Muscle of arm (tissue), 12 donors: ENCODE data around the gene MIA. TPM values are rescaled to one million over a fixed set of nuclear protein-coding genes. Genes with fewer than 3 reads are reported as not detected.
"Not testable (repeated sequence)": the region's sequence is repeated elsewhere in the genome, so short reads cannot be mapped to it uniquely, and the experiment has no call there.

Experiments
- DNase-seq: peaks from one replicate; pipeline ENCODE4 v3.0.0-alpha.2; 2013
- polyA plus RNA-seq, 12 donors: library from polyadenylated mRNA; unstranded; fragments of 120-200 nt; gene quantifications; one replicate each; pipeline ENCODE4 v1.2.1, GENCODE V29; 2013; ENCODE audit not compliant: insufficient read length in 12 of 12

The MIA gene
- polyA plus RNA-seq, 12 donors, result 1.2 to 3.3 (median 1.6) TPM; not detected in 3

GRCh38 chr19:40747536-40747935, 27.8 kb upstream of the MIA start:
- no peak for DNase-seq

DNA sequence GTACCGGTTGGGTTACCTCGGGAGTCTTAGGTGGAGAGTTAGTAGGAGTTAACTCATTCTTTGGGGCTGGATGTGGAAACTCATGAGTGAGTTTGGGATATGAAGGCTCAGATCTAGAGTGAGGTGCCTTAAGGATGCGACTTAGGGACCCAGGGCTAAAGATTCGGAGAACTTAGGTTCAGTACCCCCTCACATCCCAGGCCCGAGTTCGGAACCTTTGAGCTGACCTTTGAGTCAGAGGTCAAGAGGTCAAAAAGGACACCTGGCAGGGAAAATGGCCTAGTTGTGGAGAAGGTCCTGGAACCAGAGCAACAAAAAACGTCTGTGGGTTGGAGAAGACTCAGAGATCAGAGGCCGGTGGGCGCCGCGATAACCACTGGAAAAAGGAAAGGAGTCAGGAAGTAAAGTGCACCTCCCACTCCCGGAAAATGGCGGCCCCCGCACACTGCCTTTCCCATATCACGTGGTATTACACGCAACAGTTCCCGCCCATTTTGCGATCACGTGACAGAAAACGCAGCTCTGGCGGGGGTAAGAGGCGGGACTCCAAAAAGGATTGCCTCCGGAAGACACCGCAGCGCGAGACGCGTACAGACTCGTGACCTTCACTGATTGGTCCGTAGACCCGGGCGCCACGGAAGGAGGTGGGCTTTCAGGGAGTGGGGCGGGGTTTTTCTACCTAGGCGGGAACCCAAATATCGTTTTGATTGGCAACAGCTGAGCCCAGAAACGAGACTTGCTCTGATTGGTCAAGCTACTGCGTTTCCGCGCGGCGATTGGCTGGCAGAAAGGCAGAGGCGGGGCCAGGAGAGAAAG, 25.1 kb upstream of the MIA start, which contains the start of gene ACTMAP:
Gene ACTMAP, minus strand, starts transcription at position 420 of the 816 bp plus-strand sequence. CDS start 674 bp downstream, outside the sequence.
- peak; percentile 100 for DNase-seq

DNA sequence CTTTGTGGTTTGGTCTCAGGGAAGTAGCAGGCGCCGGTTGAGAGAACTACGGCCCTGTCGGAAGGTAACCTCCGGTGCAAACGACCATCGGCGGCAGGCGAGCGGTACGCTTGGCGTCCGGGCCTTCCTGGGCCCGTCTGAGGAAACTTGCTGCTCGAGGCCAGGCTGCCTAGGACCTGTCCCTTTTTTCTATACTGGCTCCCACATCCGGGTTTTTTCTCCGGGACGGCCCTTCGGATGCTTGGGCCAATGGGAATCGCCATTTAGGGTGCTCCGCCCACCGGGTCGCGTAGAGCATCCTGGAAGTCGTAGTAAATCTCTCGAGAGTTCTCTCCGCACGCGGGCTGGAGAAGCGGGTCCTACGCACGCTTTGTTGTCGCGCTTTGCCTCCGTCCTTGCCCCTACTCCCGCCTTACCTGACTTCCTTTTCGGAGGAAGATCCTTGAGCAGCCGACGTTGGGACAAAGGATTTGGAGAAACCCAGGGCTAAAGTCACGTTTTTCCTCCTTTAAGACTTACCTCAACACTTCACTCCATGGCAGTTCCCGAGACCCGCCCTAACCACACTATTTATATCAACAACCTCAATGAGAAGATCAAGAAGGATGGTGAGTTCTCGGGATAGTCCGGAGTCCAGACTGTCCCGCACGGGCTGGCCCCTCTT, 24.3 kb upstream of the MIA start, which contains the start of gene SNRPA:
Gene SNRPA, plus strand, starts transcription at position 330 of the 664 bp plus-strand sequence. Its CDS starts 206 bp downstream, at position 536.
- peak; percentile 99 for DNase-seq

DNA sequence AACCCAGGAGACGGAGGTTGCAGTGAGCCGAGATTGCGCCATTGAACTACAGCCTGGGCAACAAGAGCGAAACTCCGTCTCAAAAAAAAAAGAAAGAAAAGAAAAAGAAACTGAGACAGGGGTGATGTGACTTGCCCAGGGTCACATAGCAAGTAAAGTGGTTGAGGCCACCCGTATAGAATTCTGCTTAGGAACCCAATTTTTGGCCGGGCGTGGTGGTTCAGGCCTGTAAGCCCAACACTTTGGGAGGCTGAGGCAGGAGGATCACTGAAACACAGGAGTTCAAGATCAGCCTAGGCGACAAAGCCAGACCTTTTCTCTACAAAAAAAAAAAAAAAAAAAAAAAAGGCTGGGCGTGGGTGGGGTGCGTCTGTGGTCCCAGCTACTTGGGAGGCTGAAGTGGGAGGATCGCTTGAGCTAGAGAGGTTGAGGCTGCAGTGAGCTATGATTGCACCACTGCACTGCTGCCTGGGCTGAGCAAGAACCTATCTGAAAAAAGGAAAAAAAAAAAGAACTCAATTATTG, 23.0 kb upstream of the MIA start:
- DNase-seq, result no peak

DNA sequence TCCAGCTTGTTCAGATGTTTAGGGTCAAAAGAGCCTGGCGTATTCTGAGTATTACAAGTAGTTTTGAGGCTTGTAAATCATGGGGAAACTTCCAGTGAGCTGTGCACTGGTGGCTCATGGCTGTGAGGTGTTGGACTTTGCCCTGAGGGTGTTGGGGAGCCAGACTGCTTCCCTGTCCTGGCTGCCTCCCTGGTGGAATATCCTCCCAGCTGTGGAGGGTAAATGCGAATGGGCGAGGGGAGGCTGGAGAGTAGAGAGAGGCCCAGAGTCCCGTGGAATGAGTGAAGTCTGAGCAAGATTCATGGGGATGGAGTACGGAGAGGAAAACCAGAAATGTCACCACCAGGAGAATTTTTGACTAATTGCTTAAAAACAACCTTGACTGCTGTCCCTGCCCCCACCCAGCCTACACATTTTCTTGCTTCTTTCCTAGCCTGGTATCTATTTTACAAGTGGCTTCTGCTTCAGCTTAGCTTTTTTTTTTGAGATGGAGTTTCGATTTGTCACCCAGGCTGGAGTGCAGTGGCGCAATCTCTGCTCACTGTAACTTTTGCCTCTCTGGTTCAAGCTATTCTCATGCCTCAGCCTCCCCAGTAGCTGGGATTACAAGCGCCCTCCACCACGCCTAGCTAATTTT, 20.6 kb upstream of the MIA start:
- DNase-seq, result no peak

DNA sequence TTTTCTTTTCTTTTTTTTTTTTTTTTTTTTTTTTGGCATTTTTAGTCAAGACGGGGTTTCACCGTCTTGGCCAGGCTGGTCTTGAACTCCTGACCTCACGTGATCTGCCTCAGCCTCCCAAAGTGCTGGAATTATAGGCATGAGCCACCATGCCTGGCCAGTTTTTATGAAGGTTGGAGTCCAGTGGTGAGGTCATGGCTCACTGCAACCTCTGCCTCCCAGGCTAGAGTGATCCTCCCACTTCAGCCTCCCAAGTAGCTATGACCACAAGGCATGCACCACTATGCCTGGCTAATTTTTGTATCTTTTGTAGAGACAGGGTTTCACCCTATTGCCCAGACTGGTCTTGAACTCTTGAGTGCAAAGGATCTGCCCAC, 20.1 kb upstream of the MIA start:
- DNase-seq, result no peak

- DNase-seq, result no peak
Measured at GRCh38 chr19:40755791-40756190, 19.5 kb upstream of the MIA start.

DNA sequence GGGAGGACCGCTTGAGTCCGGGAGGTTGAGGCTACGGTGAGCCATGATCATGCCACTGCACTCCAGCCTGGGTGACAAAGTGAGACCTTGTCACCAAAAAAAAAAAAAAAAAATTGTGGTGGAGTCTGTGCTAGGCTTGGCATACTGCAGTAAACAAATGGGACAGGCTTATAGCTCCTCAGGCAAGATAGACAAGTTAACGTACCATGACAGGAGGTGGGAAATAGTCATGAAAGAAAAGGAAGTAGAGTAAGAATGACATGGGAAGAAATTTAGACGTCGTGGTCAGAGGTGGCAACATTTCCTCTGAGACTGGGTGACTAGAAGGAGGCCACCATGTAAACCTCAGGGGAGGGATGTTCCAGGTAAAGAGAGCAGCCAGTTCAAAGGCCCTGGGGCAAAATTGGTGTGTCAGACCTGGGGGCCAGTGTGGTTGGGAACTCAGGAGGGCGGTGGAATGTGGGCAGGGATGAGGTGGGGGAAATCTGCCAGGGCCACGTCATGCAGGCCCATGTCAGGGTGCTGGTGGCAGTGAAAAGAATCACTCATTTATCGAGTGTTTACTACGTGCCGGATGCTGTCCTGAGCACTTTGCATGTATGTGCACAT, 18.7 kb upstream of the MIA start:
- DNase-seq, result no peak

- DNase-seq, result no peak
Measured at GRCh38 chr19:40758491-40758890, 16.8 kb upstream of the MIA start.

- no peak for DNase-seq
Measured at GRCh38 chr19:40759352-40759751, 16.0 kb upstream of the MIA start.

DNA sequence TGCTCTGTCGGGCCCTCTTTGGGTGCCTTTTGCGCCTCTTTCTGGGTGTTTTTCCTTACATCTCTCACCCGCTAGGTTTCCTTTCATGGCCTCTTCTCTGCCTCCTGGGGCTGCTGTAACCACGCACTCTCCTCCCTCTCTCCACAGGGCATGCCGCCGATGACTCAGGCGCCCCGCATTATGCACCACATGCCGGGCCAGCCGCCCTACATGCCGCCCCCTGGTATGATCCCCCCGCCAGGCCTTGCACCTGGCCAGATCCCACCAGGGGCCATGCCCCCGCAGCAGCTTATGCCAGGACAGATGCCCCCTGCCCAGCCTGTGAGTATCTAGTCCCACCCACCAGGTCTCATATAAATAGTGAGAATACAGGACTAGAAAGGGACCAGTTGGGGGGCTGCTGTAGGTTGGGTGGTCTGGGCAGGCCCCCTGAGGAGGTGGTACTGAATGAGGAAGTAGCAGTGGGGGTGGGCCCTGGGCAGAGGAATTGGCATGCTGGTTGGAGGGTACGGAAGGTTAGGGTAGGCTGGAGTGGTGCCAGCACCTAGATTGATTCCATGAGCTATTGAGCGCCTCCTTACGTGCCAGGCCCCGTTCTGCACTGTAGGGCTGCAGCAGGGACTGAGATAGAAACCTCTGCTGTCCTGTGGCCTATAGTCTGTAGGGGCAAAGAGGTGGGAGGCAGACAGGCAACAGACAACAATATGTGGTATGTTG, 12.4 kb upstream of the MIA start:
- no peak for DNase-seq

GRCh38 chr19:40763526-40763925, 11.8 kb upstream of the MIA start:
- no peak for DNase-seq

DNA sequence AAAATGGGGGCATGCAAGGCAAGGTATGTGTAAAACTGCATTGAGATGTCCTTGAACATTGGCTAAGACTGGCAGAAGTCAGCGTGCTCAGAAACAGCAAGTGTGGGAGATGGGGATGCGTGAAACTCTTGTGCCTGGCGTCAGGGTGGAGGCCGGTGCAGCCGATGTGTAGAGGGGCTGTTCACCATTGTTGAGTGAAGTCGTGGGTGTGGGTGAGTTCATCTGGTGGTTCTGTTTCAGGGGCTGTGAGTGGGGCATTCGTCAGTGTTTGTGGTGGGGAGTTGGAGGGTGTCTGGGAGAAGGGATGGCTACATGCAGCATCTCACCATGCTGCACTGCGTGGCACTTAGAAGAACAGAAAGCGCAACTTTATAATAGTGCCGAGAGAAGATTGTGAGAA, 11.4 kb upstream of the MIA start:
- DNase-seq, result no peak

- not testable (repeated sequence) for DNase-seq
Measured at GRCh38 chr19:40766385-40766784, 8.9 kb upstream of the MIA start.

DNA sequence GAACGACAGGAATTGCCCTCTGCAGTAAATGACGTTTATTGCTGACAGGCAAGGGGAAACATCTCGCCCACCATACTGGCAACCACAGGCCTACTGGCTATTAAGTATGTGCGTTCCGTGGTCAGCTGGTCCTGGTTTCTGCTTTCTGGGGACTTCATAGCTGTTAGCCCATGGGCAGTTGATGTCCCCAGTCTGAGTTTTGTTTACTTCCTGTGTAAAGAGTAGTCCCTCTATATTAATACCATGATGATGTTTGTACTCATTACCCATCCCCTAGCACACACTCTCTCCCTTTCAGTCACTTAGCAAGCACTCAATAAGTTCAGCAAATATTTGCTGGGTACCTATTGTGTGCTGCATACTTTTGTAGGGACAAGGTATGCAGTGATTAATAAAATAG, 6.5 kb upstream of the MIA start:
- no peak for DNase-seq

- DNase-seq, result not testable (repeated sequence)
Measured at GRCh38 chr19:40771101-40771862, 4.0 kb upstream of the MIA start.

GRCh38 chr19:40775632-40776022, 306 bp downstream of the MIA start:
- no peak for DNase-seq

DNA sequence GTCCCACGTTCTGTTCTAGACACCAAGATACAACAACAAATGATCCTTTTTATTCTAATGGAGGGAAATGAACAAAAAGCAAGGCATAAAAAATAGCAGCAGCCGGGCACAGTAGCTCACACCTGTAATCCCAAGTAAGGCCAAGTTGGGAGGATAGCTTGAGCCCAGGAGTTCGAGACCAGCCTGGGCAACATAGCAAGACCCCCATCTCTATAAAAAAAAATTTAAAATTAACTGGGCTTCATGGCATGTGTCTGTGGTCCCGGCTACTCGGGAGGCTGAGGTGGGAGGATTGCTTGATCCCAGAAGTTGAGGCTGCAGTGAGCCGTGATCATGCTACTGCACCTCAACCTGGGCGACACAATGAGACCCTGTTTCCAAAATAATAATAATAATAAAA, 1.0 kb downstream of the MIA start:
- no peak for DNase-seq

DNA sequence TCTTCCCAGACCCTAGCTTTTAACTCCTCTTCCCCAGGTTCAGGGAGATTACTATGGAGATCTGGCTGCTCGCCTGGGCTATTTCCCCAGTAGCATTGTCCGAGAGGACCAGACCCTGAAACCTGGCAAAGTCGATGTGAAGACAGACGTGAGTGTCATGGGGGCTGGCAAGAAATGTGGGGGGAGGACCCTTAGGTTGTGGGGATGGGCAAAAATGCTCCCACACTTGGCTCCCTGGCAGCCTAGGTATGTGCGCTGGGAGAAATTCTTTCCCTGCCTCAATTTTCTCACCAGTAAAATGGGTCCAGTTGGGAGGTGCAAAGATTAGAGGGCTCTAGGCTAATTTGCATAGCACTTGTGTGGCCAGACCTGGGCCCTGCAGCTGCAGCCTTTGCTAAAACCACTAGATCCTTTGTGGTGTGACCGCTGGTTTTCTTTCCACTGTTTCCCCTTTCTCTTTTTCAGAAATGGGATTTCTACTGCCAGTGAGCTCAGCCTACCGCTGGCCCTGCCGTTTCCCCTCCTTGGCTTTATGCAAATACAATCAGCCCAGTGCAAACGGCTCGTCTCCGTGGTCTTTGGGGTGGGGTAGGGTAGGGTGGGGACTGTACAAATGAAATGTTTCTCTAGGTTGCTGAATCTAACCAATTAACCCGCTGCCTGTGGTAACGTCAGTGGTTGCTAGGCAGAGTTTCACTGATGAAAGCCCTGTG, 1.8 kb downstream of the MIA start:
- peak; percentile 95 for DNase-seq

DNA sequence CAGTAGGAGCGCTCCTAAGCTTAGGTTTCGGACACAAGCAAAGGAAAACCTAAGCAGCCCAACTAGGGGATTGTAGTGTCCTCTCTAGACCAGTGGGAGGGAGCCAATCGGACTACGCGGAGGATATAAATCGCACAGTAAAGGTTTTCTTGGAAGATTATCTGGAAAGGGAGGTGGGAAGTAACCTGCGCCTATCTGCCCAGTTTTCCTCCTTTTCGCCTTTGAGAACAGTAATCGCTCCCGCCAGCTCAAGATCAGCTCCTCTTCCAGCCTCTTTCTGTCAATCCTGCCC, 2.3 kb downstream of the MIA start:
- DNase-seq, result no peak
